Lung microvascular endothelial cell (primary cell): ENCODE results near the gene ERBB4. TPM values are rescaled to one million over a fixed set of nuclear protein-coding genes. Genes with fewer than 3 reads are reported as not detected.
"Not testable (repeated sequence)": the region's sequence is repeated elsewhere in the genome, so short reads cannot be mapped to it uniquely, and the experiment has no call there.

ENCODE experiments used
- DNase-seq, 2 donors: peaks; one replicate each; pipeline versions ENCODE4 v3.0.0 to v3.0.0-alpha.2; 2010; ENCODE audit warnings: low read depth in 2 of 2
- total RNA-seq: library from RNA; depleted of rRNA; stranded (reverse); fragments of >200 nt; gene quantifications from 2 replicates; pipeline ENCODE4 v1.2.1, GENCODE V29; 2014

Gene ERBB4
- total RNA-seq, 1 donor from 2014 or later = under 0.01 TPM

GRCh38 chr2:212021947-212022346 lies 516.7 kb downstream of the ERBB4 start:
- DNase-seq = peak; percentile 35 to 71

DNA sequence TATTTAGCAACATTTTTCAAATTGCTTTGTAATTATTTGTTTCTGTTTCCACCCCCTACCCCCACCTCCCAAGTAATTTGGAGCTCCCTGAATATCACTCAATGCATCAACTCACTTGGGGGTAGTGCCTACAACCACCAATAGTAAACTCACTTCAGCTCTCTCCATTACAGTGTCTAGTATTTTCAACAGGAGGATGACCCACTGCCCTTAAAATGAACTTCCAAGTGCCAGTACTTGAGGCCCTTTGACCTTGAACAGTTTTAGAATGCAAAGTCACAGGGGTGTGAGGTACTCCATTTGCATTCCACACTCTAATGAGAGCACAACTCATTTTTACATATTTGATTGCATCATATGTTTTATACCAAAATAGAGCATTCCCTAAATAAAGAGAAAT lies 523.0 kb downstream of the ERBB4 start:
- no peak for DNase-seq

DNA sequence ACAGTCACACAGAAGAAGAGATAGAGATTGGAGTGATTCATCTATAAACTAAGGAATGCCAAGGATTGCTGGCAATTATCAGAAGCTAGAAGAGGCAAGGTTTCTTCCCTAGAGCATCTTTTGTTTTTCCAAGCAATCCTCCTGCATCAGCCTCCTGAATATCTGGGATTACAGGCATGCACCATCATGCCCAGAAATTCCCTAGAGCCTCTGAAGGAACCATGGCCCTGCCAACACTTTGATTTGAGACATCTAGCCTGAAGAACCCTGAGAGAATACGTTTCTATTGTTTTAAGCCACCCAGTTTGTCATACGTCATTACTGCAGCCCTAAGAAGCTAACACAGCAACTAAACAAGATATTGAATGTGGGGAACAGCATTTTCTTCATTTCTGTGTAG lies 525.0 kb downstream of the ERBB4 start:
- DNase-seq = no peak

GRCh38 chr2:212010305-212010704 lies 528.3 kb downstream of the ERBB4 start:
- DNase-seq = not testable (repeated sequence)

- DNase-seq = no peak
Observed at GRCh38 chr2:212007972-212008371, 530.6 kb downstream of the ERBB4 start.

GRCh38 chr2:212005085-212005671 lies 533.4 kb downstream of the ERBB4 start:
- DNase-seq = peak; percentile 57 to 78

DNA sequence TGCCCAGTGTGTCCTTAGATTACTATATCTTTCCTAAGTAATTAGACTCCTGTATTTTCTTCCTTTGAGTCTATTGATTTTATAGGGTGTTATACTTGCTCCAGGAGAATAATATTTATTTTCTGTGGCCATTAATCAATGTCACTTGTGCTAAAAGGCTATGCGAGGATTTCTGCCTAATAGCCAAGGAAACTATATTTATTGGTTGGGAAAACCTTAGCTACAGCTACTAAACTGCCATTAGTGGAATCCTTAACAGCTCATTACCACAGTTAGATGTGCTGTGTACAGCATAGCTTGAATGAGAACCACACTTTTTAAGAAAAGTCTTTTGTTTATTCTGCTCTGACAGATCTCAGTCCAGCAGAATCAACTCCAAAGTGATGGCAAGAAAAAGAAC lies 537.3 kb downstream of the ERBB4 start:
- DNase-seq = no peak

GRCh38 chr2:211996857-211997256 lies 541.7 kb downstream of the ERBB4 start:
- DNase-seq = no peak

- no peak for DNase-seq
Observed at GRCh38 chr2:211994806-211995205, 543.8 kb downstream of the ERBB4 start.

GRCh38 chr2:211990335-211990734 lies 548.3 kb downstream of the ERBB4 start:
- DNase-seq = no peak

DNA sequence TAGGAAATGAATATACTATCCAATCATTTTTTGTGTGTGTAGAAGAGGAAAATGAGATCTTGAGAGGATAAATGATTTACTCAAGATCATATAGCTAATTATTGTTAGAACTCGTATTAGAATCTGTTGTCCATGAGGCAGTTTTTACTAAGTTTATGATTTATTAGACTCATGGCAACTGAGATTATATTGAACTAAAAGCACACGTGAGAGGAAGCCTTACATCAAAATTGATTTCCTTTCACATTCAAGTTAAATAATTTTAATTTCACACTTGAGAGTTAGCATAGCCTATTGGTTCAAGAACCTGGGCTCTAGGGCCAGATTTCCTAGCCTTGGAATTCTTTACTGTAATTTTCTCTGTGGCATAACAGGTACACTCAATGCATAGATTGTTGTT lies 552.3 kb downstream of the ERBB4 start:
- no peak for DNase-seq

- no peak for DNase-seq
Observed at GRCh38 chr2:211985393-211985792, 553.2 kb downstream of the ERBB4 start.

DNA sequence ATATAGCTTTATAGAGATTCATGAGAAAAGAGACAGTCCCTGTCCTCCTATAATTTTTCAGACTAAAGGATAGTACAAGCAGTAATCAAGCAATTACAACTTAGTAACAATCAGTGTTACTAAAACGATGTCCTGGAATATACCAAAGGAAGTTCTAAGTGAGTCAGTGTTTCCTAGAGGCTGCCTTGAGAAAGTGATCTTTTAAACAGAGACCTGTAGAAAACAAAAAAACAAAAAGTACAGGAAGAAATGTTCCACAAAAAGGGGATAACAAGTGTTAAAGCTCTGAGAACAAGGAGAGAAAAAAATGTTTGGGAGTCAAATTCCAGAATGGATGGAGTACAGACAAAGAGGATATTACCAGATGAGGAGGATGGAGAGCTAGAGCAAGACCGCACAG lies 556.4 kb downstream of the ERBB4 start:
- peak in 1 of 2 donors; percentile 83 for DNase-seq

DNA sequence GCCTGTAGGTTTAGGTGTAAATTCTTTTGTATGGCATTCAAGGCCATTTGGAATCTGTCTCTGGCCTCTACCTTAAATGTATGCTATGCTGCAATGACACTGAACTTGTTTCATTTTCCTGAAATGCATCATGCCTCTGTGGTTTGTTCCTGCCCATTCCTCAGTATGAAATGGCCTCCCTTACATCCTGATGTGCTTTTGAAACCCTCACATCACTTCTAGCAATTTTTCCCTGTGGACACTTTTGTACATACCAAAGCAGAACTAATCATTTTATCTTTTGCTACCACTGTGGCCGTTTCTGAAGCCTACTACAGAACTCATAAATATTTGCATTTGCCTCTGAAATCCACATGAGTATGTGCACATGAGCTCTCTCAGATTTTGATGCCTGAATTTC lies 557.2 kb downstream of the ERBB4 start:
- peak in 1 of 2 donors; percentile 4 for DNase-seq

DNA sequence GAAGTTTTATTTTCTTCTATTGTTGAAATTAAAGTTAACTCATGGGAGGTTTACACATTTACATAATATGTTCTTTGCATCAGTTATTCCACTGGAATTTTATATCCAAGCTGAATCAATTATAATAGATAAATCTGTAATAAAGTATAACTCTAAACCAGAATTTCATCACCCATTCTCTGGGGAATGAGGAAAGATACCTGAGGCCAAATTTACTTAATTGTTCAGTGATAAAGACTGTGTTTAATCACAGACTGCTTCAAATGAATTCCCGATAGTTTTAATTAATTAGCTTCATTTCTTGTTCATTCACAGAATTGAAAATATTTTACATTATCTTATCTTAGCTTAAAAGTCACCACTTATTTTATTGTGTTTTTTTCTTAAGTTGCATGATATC lies 562.5 kb downstream of the ERBB4 start:
- DNase-seq = no peak

DNA sequence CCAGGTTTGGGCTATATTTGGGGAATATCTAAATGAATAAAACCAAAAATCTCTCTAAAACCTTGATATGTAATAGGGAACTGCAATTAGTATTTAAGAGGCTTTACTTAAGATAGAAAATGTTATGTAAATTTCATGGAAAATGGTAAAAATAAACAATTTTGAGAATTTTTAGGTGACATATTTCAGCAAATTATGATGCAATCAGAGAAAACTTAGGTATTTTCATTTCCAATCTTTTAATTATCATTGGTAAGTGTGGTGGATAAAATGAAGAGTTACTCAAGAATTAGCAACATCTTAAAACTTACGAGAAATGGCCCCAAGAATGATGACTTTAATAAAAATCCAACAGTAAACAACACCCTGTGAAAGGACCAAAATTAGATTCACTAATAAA lies 571.4 kb downstream of the ERBB4 start:
- no peak for DNase-seq

- DNase-seq = no peak
Observed at GRCh38 chr2:211963969-211964368, 574.6 kb downstream of the ERBB4 start.

DNA sequence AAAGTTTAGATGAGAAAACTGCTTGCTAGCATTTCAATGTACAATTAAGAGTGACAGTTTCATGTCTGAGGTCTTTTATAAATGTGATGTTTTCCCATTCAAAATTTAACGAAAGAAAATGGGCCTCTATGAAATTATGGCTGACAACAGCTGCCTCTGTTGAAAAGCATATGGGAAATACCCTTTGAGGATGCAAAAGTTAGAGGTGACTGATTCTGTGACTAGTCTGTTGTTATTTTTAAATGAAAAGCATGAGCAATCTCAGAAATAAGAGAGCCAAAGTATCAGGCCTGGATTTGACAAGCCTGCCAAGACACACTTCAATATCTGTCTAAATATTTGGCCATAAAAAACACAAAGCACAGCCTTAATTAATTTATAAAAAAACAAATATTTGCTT lies 580.8 kb downstream of the ERBB4 start:
- no peak for DNase-seq

- DNase-seq = no peak
Observed at GRCh38 chr2:211955648-211956047, 583.0 kb downstream of the ERBB4 start.

DNA sequence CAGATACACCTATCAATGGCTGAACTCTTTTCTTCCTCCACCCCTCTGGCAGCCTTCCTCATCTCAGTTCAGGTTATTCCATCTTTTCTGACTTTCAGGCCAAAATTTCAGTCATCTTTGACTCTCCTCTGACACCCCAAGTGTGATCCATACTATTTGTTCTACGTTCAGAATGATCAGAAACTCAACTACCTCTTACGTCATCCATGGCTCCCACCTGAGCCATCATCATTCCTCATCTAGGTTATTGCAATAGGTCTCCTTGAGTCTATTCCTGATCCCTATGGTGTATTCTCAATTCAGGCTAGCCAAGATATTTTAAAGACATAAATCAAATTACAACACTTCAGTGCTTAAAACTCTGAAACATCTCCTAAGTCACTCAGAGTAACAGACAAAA lies 589.7 kb downstream of the ERBB4 start:
- DNase-seq = no peak

GRCh38 chr2:211946960-211947359 lies 591.6 kb downstream of the ERBB4 start:
- no peak for DNase-seq

DNA sequence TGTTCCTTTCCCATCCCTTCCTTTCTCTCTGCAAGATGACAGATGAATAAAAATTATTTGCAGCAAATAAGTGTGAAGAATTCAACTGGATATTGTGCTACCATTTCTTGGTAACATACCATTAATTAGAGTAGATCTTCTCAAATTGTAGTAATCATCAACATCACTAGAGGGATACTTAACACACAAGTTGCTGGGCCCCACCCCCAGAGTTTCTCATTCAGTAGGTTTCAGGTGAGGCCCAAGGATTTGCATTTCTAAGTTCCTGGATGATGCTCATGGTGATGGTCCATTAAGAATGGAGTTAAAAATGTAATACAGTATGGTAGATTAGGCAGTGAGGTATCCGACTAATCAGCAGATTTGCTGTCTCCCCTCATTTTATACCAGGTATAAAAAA lies 594.0 kb downstream of the ERBB4 start:
- DNase-seq = no peak

DNA sequence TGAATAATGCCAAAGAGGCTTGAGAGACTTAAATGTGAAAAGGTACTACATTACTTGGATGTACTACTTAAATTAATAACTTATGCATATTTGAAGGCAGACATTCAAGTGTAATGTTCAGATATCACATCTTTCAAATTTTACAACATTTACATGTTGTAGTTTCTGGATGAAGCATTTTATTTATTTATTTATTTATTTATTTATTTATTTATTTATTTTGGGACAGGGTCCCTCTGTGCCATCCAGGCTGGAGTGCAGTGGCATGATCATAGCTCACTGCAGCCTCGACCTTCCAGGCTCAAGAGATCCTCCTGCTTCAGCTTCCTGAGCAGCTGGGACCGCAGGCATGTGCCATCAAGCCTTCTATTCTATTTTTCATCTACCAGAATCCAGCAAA lies 596.4 kb downstream of the ERBB4 start:
- no peak for DNase-seq

- no peak for DNase-seq
Observed at GRCh38 chr2:211941216-211941747, 597.3 kb downstream of the ERBB4 start.
